ENCODE measurements around the gene GAB3. TPM values are rescaled to one million over a fixed set of nuclear protein-coding genes. Genes with fewer than 3 reads are reported as not detected.

The GAB3 gene
- polyA plus RNA-seq, 1 of the 3 experiments (the other 2 are of a cell fraction), result 4.5 TPM

DNA sequence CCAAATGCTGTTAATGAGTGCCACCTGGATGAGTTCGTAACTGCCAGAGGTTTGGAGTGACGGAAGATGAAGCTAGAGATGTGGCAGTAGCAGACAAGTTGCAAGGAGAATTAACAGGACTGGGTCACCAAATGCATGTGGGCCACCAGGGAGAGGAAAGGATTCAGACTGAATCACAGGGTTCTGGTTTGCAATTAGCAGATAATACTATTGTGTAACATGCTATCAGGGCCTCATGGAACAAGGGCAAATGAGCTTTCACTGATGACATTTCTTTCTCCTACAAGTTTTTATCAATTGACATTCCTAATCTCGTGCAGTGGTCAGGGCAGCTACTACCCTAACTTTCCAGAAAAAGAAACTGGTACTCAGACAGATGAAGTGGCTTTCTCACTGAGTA is 21.4 kb downstream of the GAB3 start:
- DNase-seq, result no peak
- H3K79me2 ChIP-seq (ENCODE audit: insufficient read depth), result no peaks in the 10 kb centered on the region
- TF ChIP-seq, protein P1, sequence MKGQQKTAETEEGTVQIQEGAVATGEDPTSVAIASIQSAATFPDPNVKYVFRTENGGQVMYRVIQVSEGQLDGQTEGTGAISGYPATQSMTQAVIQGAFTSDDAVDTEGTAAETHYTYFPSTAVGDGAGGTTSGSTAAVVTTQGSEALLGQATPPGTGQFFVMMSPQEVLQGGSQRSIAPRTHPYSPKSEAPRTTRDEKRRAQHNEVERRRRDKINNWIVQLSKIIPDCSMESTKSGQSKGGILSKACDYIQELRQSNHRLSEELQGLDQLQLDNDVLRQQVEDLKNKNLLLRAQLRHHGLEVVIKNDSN (IDR thresholded peaks at IDR 0.05; ENCODE audit: borderline replicate concordance, low read depth), result no peak
- no peak for TF ChIP-seq SMC3 (IDR thresholded peaks at IDR 0.05; ENCODE audit: low read depth, low read length)
- TF ChIP-seq RCOR1 (IDR thresholded peaks at IDR 0.05; ENCODE audit: low read length), result no peak
- TF ChIP-seq EP300 (IDR thresholded peaks at IDR 0.05; ENCODE audit: borderline replicate concordance in 1 of 2, low read depth in 1 of 2, low read length in 1 of 2), result no peak
- TF ChIP-seq, protein P2, sequence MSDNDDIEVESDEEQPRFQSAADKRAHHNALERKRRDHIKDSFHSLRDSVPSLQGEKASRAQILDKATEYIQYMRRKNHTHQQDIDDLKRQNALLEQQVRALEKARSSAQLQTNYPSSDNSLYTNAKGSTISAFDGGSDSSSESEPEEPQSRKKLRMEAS (IDR thresholded peaks at IDR 0.05; ENCODE audit: low read depth), result no peak
- no peak for TF ChIP-seq RFX5 (IDR thresholded peaks at IDR 0.05; ENCODE audit: low read length)
- no peak for TF ChIP-seq TAF1 (IDR thresholded peaks at IDR 0.05; ENCODE audit: borderline replicate concordance, low read depth, low read length)
- TF ChIP-seq, protein P3, sequence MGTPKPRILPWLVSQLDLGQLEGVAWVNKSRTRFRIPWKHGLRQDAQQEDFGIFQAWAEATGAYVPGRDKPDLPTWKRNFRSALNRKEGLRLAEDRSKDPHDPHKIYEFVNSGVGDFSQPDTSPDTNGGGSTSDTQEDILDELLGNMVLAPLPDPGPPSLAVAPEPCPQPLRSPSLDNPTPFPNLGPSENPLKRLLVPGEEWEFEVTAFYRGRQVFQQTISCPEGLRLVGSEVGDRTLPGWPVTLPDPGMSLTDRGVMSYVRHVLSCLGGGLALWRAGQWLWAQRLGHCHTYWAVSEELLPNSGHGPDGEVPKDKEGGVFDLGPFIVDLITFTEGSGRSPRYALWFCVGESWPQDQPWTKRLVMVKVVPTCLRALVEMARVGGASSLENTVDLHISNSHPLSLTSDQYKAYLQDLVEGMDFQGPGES (IDR thresholded peaks at IDR 0.05; ENCODE audit: low read depth, low read length), result no peak
- no peak for TF ChIP-seq NFIC (IDR thresholded peaks at IDR 0.05; ENCODE audit: borderline replicate concordance)
- TF ChIP-seq FOXM1 (IDR thresholded peaks at IDR 0.05; ENCODE audit: low read depth), result no peak
- TF ChIP-seq, protein P4, sequence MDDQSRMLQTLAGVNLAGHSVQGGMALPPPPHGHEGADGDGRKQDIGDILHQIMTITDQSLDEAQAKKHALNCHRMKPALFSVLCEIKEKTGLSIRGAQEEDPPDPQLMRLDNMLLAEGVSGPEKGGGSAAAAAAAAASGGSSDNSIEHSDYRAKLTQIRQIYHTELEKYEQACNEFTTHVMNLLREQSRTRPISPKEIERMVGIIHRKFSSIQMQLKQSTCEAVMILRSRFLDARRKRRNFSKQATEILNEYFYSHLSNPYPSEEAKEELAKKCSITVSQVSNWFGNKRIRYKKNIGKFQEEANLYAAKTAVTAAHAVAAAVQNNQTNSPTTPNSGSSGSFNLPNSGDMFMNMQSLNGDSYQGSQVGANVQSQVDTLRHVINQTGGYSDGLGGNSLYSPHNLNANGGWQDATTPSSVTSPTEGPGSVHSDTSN (IDR thresholded peaks at IDR 0.05), result no peak
- TF ChIP-seq, protein P5, sequence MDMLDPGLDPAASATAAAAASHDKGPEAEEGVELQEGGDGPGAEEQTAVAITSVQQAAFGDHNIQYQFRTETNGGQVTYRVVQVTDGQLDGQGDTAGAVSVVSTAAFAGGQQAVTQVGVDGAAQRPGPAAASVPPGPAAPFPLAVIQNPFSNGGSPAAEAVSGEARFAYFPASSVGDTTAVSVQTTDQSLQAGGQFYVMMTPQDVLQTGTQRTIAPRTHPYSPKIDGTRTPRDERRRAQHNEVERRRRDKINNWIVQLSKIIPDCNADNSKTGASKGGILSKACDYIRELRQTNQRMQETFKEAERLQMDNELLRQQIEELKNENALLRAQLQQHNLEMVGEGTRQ (IDR thresholded peaks at IDR 0.05; ENCODE audit: borderline replicate concordance, low read depth, low read length), result no peak
- TF ChIP-seq FOSL2 (IDR thresholded peaks at IDR 0.05; ENCODE audit: borderline replicate concordance, low read depth), result no peak
- TF ChIP-seq YY1 (IDR thresholded peaks at IDR 0.05; ENCODE audit: low read depth), result no peak
- H3F3A ChIP-seq (replicated peaks; ENCODE audit: insufficient read depth), result peaks cover 16% of the 10 kb centered on the region
- H3K9me3 ChIP-seq, result no peaks in the 10 kb centered on the region
- H3K27ac ChIP-seq (ENCODE audit: low read depth in 2 of 2, low read length in 1 of 2), result peak overlapping the region; percentile 67 to 71; a peak in 3 of 4 replicates
- no peak overlapping the region for H3K4me3 ChIP-seq (ENCODE audit: low read depth in 2 of 2, low read length in 1 of 2)
- no peaks in the 10 kb centered on the region for H3K27me3 ChIP-seq (ENCODE audit: insufficient read depth)
- no peaks in the 10 kb centered on the region for H4K20me1 ChIP-seq (ENCODE audit: insufficient read depth)
- peaks cover 11 to 35% of the 10 kb centered on the region in 2 experiments for H3K4me1 ChIP-seq (ENCODE audit: control insufficient read depth in 1 of 2, insufficient read depth in 2 of 2, low read depth in 1 of 2, low read length in 1 of 2)
- H2AFZ ChIP-seq (ENCODE audit: low read depth), result no peak overlapping the region
- no peak overlapping the region for H3K9ac ChIP-seq
- no peaks in the 10 kb centered on the region for H3K36me3 ChIP-seq (replicated peaks in 1 of 2; ENCODE audit: control insufficient read depth in 1 of 2, insufficient read depth in 2 of 2, low read length in 1 of 2)
- H3K9me2 ChIP-seq, result no peaks in the 10 kb centered on the region
- POLR2A ChIA-PET, result no interaction called here
- 56% methylated on average over 3 of the region's 3 CpGs for WGBS (ENCODE audit: low lambda C conversion rate)
- peak overlapping the region; percentile 35; the same call in 1 of the 2 replicates for H3K4me2 ChIP-seq
- CTCF ChIA-PET, result interaction anchor here (1.0 to 1.2 kb wide), 2 partner anchors 8 to 19 kb away, joined by 3 to 4 read pairs; no protein-coding TSS in a partner anchor

All from SK-N-SH (cell line).